Neural cell (in vitro differentiated cells): ENCODE results near the gene CDO1. TPM values are rescaled to one million over a fixed set of nuclear protein-coding genes. Genes with fewer than 3 reads are reported as not detected.

ENCODE experiments used
- H2AFZ ChIP-seq: fragments of 200-600, 300-800 bp; sonication (generic), shearing (Covaris generic); 2 replicates; pipeline ENCODE4 v1.6.0; 2014; ENCODE audit warnings: low read depth, mild to moderate bottlenecking, antibody characterized with exemption, low read length, moderate library complexity
- H3F3A ChIP-seq: fragments of 200-600 bp; shearing (Covaris generic); 2 replicates; pipeline ENCODE4 v1.6.1; 2016; ENCODE audit warnings: mild to moderate bottlenecking, moderate library complexity, mixed read lengths, antibody characterized with exemption, low read length; ENCODE audit not compliant: insufficient read depth, poor library complexity, severe bottlenecking
- H3K27ac ChIP-seq: fragments of 200-600, 300-800 bp; sonication (generic), shearing (Covaris generic); 2 replicates; pipeline ENCODE4 v1.5.1; 2014; ENCODE audit warnings: mild to moderate bottlenecking, low read length, moderate library complexity
- H3K27me3 ChIP-seq: fragments of 300-800, 200-600 bp; sonication (generic), shearing (Covaris generic); 2 replicates; pipeline ENCODE4 v1.6.0; 2014; ENCODE audit warnings: mild to moderate bottlenecking, low read depth, low read length, moderate library complexity; ENCODE audit not compliant: insufficient read depth
- H3K36me3 ChIP-seq: fragments of 300-800, 200-600 bp; sonication (generic), shearing (Covaris generic); 2 replicates; pipeline ENCODE4 v1.5.1; 2014; ENCODE audit warnings: mild to moderate bottlenecking, antibody characterized with exemption, low read length, moderate library complexity; ENCODE audit not compliant: insufficient read depth
- H3K4me2 ChIP-seq: fragments of 300-800, 200-600 bp; sonication (generic), shearing (Covaris generic); 2 replicates; pipeline ENCODE4 v1.6.0; 2014; ENCODE audit warnings: mild to moderate bottlenecking, low read length
- H3K4me3 ChIP-seq: fragments of 300-800, 200-600 bp; sonication (generic), shearing (Covaris generic); 2 replicates; pipeline ENCODE4 v1.5.1; 2014; ENCODE audit warnings: mild to moderate bottlenecking, low read length, moderate library complexity
- H3K79me2 ChIP-seq: fragments of 200-600 bp; shearing (Covaris generic); replicated peaks from 2 replicates; pipeline ENCODE4 v1.6.0; 2014; ENCODE audit warnings: mild to moderate bottlenecking, low read length, moderate library complexity; ENCODE audit not compliant: insufficient read depth
- H3K9ac ChIP-seq: fragments of 300-800, 200-600 bp; sonication (generic), shearing (Covaris generic); 2 replicates; pipeline ENCODE4 v1.6.1; 2016; ENCODE audit warnings: mild to moderate bottlenecking, low read length, mixed read lengths
- H3K9me2 ChIP-seq: fragments of 200-600 bp; shearing (Covaris generic); 2 replicates; pipeline ENCODE4 v1.6.1; 2016; ENCODE audit warnings: mild to moderate bottlenecking, low read length, mixed read lengths; ENCODE audit not compliant: insufficient read depth
- H3K9me3 ChIP-seq: fragments of 200-600, 300-800 bp; sonication (generic), shearing (Covaris generic); 2 replicates; pipeline ENCODE4 v1.6.1; 2016; ENCODE audit warnings: mild to moderate bottlenecking, mixed run types, low read length, moderate library complexity, mixed read lengths
- H4K20me1 ChIP-seq: fragments of 200-600 bp; shearing (Covaris generic); 2 replicates; pipeline ENCODE4 v1.6.1; 2016; ENCODE audit warnings: mild to moderate bottlenecking, mixed run types; ENCODE audit not compliant: insufficient read depth
- CTCF ChIP-seq: fragments of 450-650 bp; IDR thresholded peaks from 2 replicates; pipeline ENCODE4 v1.5.1; 2014; ENCODE audit warnings: antibody characterized with exemption, mild to moderate bottlenecking, moderate library complexity; ENCODE audit not compliant: poor library complexity, severe bottlenecking
- EP300 ChIP-seq: fragments of 450-650 bp; conservative IDR thresholded peaks from 2 replicates; pipeline ENCODE4 v1.6.1; 2014; ENCODE audit warnings: antibody characterized with exemption, mild to moderate bottlenecking, moderate library complexity; ENCODE audit not compliant: poor library complexity, severe bottlenecking
- EZH2 ChIP-seq: fragments of 200-600, 300-800 bp; shearing (Covaris generic), sonication (generic); IDR thresholded peaks from 2 replicates; pipeline ENCODE4 v1.6.1; 2014; ENCODE audit warnings: antibody characterized with exemption, low read length, borderline replicate concordance, mild to moderate bottlenecking; ENCODE audit not compliant: insufficient read depth, poor library complexity, severe bottlenecking
- MXI1 ChIP-seq: fragments of 450-650 bp; conservative IDR thresholded peaks from 2 replicates; pipeline ENCODE4 v1.6.1; 2014; ENCODE audit warnings: antibody characterized with exemption, mild to moderate bottlenecking; ENCODE audit not compliant: poor library complexity, severe bottlenecking
- POLR2AphosphoS5 ChIP-seq: IDR thresholded peaks from 2 replicates; pipeline ENCODE4 v1.6.1; 2012
- RAD21 ChIP-seq: fragments of 450-650 bp; conservative IDR thresholded peaks from 2 replicates; pipeline ENCODE4 v1.6.1; 2014; ENCODE audit warnings: antibody characterized with exemption, mild to moderate bottlenecking, moderate library complexity
- SMC3 ChIP-seq: fragments of 450-650 bp; conservative IDR thresholded peaks from 2 replicates; pipeline ENCODE4 v1.6.1; 2014; ENCODE audit warnings: antibody characterized with exemption, mild to moderate bottlenecking, moderate library complexity; ENCODE audit not compliant: poor library complexity
- TAF1 ChIP-seq: IDR thresholded peaks from 2 replicates; pipeline ENCODE4 v1.6.1; 2012; ENCODE audit warnings: low read depth
- polyA plus RNA-seq: library from polyadenylated mRNA; depleted of rRNA; stranded (reverse); fragments of >200 nt; gene quantifications from 2 replicates; pipeline ENCODE4 v1.2.3, GENCODE V29; 2014
- TF ChIP-seq, protein P1 (sequence below): IDR thresholded peaks from 2 replicates; pipeline ENCODE4 v1.6.1; 2012; ENCODE audit warnings: borderline replicate concordance

The CDO1 gene
- polyA plus RNA-seq, 1 donor from 2014 or later, result 201 TPM

DNA sequence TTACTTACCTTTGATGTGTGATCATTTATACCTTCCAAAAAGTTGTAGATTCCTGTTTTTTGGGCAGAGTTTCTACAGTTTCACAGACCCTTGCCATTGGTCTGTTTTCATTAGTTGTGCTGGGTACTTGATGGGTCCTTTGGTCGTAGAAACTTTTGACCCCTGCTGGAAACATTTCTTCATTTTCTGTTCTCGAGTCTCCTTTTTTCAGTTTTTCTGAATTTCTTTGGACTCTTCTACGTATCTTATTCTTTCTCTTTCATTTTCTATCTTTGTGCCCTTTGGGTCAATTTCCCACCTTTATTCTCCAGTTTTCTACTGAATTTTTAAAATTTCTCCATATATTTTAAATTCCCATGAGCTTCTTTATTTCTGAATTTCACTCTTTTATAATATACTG lies 41.9 kb upstream of the CDO1 start:
- Histone ChIP-seq H3K9ac (no peak overlapping the region), H3K9me2 (no peaks in the 10 kb centered on the region), H3K9me3 (peaks cover 3% of the 10 kb centered on the region), H3K4me2 (no peak overlapping the region), H3K79me2 (peaks cover 38% of the 10 kb centered on the region), H4K20me1 (no peaks in the 10 kb centered on the region), H3F3A (no peaks in the 10 kb centered on the region), H3K27me3 (no peaks in the 10 kb centered on the region), H2AFZ (no peak overlapping the region), H3K27ac (no peak overlapping the region), H3K4me3 (no peak overlapping the region), H3K36me3 (no peaks in the 10 kb centered on the region)
- TF ChIP-seq SMC3 (no peak), MXI1 (no peak), EZH2 (no peak), TAF1 (no peak), POLR2AphosphoS5 (no peak), EP300 (no peak), RAD21 (no peak), CTCF (no peak)
- TF ChIP-seq, protein P1, sequence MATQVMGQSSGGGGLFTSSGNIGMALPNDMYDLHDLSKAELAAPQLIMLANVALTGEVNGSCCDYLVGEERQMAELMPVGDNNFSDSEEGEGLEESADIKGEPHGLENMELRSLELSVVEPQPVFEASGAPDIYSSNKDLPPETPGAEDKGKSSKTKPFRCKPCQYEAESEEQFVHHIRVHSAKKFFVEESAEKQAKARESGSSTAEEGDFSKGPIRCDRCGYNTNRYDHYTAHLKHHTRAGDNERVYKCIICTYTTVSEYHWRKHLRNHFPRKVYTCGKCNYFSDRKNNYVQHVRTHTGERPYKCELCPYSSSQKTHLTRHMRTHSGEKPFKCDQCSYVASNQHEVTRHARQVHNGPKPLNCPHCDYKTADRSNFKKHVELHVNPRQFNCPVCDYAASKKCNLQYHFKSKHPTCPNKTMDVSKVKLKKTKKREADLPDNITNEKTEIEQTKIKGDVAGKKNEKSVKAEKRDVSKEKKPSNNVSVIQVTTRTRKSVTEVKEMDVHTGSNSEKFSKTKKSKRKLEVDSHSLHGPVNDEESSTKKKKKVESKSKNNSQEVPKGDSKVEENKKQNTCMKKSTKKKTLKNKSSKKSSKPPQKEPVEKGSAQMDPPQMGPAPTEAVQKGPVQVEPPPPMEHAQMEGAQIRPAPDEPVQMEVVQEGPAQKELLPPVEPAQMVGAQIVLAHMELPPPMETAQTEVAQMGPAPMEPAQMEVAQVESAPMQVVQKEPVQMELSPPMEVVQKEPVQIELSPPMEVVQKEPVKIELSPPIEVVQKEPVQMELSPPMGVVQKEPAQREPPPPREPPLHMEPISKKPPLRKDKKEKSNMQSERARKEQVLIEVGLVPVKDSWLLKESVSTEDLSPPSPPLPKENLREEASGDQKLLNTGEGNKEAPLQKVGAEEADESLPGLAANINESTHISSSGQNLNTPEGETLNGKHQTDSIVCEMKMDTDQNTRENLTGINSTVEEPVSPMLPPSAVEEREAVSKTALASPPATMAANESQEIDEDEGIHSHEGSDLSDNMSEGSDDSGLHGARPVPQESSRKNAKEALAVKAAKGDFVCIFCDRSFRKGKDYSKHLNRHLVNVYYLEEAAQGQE, result no peak

DNA sequence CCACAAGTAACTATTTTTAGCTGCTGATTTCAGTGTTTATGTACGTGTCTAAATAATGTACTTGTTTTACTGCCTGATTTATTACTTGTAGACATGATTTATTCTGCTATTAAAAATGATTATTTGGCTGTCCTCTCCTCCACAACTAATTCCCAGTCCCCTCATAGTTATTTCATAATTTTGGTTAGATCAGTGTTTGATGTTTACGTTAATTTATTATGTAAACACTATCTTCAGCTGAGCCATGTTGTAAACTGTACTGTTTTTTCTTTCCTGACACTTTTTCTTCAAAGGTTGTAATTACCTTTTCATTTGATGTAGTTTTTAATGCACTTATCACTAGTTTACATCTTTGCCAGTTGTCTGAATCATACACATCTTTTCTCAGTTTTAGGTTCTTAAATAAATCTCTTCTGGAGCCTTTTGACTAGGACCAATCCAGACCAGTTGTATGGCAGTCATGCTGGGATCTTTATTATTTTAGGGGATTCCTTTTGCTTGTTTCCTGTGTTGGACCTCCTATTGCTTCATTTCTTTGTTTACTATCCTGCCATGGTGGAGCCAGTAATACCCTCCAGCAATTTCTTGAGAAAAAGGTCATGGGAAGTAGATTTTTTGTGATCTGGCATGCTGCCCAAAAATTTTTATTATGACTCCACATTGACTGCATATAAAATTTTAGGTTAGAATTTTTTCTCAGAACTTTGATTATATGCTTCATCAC lies 41.3 kb upstream of the CDO1 start:
- no peak overlapping the region for H3K9ac ChIP-seq
- H3F3A ChIP-seq, result no peaks in the 10 kb centered on the region
- no peaks in the 10 kb centered on the region for H3K9me2 ChIP-seq
- H3K79me2 ChIP-seq, result peaks cover 44% of the 10 kb centered on the region
- no peaks in the 10 kb centered on the region for H3K36me3 ChIP-seq
- H4K20me1 ChIP-seq, result no peaks in the 10 kb centered on the region
- TF ChIP-seq TAF1 (no peak), EP300 (no peak), EZH2 (no peak), SMC3 (no peak), RAD21 (no peak)
- TF ChIP-seq, protein P1, result no peak
- no peak overlapping the region for H3K4me3 ChIP-seq
- H3K9me3 ChIP-seq, result peaks cover 3% of the 10 kb centered on the region
- H3K4me2 ChIP-seq, result no peak overlapping the region
- no peak overlapping the region for H2AFZ ChIP-seq
- no peak overlapping the region for H3K27ac ChIP-seq
- H3K27me3 ChIP-seq, result no peaks in the 10 kb centered on the region
